ENCODE results near the gene RNF220.

- TF ChIP-seq CTCF (IDR thresholded peaks at IDR 0.05 in 8 of 11, conservative IDR thresholded peaks at IDR 0.05 in 3 of 11) (no peak), POLR2AphosphoS5 (IDR thresholded peaks at IDR 0.05) (no peak), POLR2A (IDR thresholded peaks at IDR 0.05) (no peak)
These were observed 102.7 kb downstream of the RNF220 start for GRCh38 chr1:44507490-44508396.

All from spleen (tissue), 7 donors.